ENCODE measurements around the gene HK1.
"Not testable (repeated sequence)": the region's sequence is repeated elsewhere in the genome, so short reads cannot be mapped to it uniquely, and the experiment has no call there.

DNA sequence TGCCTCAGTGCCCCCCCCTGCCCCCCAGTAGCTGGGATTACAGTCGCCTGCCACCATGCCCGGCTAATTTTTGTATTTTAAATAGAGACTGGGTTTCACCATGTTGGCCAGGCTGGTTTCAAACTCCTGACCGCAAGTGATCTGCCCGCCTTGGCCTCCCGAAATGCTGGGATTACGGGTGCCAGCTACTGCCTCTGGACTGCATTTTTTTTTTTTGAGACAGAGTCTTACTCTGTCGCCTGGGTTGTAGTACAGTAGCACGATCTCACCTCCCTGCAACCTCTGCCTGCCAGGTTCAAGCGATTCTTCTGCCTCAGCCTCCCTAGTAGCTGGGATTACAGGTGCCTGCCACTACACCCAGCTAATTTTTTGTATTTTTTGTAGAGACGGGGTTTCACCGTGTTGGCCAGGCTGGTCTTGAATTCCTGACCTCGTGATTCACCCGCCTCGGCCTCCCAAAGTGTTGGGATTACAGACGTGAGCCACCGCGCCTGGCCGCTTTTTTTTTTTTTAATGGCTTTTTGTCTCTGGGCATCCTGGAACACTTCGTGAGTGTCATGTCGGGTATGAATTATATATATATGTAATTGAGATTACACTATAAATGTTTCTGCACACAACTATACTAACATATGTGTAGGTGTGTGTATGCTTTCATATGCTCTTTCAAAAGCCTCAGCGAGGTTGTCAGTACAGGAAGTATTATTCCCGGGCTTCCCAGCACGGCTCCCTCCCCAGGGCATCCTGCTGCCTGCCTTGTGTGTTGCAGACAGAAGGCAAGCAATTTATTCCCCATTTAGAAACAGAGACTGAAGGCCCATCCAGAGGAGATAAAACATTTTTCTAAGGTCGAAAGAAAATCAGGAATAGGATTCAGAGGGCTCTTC is 47.6 kb downstream of the HK1 start:
- not testable (repeated sequence) for TF ChIP-seq EZH2 (IDR thresholded peaks at IDR 0.05; ENCODE audit: insufficient read depth, low read length)
- TF ChIP-seq, protein P1, sequence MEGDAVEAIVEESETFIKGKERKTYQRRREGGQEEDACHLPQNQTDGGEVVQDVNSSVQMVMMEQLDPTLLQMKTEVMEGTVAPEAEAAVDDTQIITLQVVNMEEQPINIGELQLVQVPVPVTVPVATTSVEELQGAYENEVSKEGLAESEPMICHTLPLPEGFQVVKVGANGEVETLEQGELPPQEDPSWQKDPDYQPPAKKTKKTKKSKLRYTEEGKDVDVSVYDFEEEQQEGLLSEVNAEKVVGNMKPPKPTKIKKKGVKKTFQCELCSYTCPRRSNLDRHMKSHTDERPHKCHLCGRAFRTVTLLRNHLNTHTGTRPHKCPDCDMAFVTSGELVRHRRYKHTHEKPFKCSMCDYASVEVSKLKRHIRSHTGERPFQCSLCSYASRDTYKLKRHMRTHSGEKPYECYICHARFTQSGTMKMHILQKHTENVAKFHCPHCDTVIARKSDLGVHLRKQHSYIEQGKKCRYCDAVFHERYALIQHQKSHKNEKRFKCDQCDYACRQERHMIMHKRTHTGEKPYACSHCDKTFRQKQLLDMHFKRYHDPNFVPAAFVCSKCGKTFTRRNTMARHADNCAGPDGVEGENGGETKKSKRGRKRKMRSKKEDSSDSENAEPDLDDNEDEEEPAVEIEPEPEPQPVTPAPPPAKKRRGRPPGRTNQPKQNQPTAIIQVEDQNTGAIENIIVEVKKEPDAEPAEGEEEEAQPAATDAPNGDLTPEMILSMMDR (IDR thresholded peaks at IDR 0.05; ENCODE audit: insufficient read depth, low read depth, low read length): not testable (repeated sequence)

All from astrocyte (in vitro differentiated cells and primary cell).